ENCODE results near the gene DDX52.

DNA sequence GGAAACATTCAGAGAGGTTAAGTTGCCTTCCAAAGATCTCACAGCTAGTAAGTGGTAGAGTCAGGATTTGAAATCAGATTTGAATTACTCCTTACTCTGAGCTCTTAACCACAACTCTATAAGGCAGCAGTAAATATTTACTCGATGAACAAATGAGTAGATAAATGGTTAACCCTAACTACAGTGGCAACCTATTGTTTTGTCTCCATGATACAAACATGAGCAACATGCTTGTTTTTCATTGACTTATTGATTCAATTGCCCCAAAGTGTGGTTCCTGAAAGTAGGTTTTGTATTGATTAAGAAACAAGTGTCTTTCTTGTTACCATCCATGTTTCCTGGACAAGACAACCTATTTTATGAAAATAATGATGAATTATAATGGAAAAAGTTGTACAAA is 34.8 kb upstream of the DDX52 start:
- TF ChIP-seq CTCF (IDR thresholded peaks at IDR 0.05; ENCODE audit: insufficient read depth, low read depth, low read length) (no peak), EZH2 (IDR thresholded peaks at IDR 0.05; ENCODE audit: insufficient read depth, low read length) (no peak)
